Activated naive CD4-positive, alpha-beta T cell treated with anti-CD3 and anti-CD28 coated beads, Interleukin-2, amount 50 U/mL, for 72 hours (primary cell): ENCODE measurements around the gene ZNF860. TPM values are rescaled to one million over a fixed set of nuclear protein-coding genes. Genes with fewer than 3 reads are reported as not detected.

Source experiments
- ATAC-seq, 2 donors: fragments of 150-1000 bp; cut with Tn5 transposase; 2 replicates each; pipeline ENCODE4 v1.10.0; 2021; ENCODE audit warnings: mild to moderate bottlenecking in 2 of 2, moderate library complexity in 2 of 2
- DNase-seq, 2 donors: peaks; one replicate each; pipeline ENCODE4 v3.0.0; 2021 to 2022; ENCODE audit warnings: low spot score in 2 of 2
- H3K27ac Mint-ChIP-seq, 2 donors: one replicate each; pipeline ENCODE4 v1.8.0; 2022; ENCODE audit warnings: mild to moderate bottlenecking in 2 of 2, mixed read lengths in 2 of 2
- H3K36me3 Mint-ChIP-seq, 2 donors: one replicate each; pipeline ENCODE4 v1.8.0; 2022; ENCODE audit warnings: mixed read lengths in 2 of 2
- H3K9me3 Mint-ChIP-seq, 2 donors: one replicate each; pipeline ENCODE4 v1.8.0; 2022; ENCODE audit warnings: mixed read lengths in 2 of 2
- total RNA-seq, 2 donors: library from RNA; stranded (reverse); gene quantifications; one replicate each; pipeline ENCODE4 v1.2.3, GENCODE V29; 2022

The ZNF860 gene
- total RNA-seq, 2 donors from 2014 or later, result 1.7 TPM; not detected in 1

GRCh38 chr3:31957106-31957505 lies 24.4 kb upstream of the ZNF860 start:
- H3K9me3 Mint-ChIP-seq, result peaks cover 4 to 23% of the 10 kb centered on the region in 2 donors
- DNase-seq (no peak), ATAC-seq (no peak)
- H3K36me3 Mint-ChIP-seq, result peaks cover 12 to 40% of the 10 kb centered on the region in 2 donors
- H3K27ac Mint-ChIP-seq, result no peak overlapping the region

DNA sequence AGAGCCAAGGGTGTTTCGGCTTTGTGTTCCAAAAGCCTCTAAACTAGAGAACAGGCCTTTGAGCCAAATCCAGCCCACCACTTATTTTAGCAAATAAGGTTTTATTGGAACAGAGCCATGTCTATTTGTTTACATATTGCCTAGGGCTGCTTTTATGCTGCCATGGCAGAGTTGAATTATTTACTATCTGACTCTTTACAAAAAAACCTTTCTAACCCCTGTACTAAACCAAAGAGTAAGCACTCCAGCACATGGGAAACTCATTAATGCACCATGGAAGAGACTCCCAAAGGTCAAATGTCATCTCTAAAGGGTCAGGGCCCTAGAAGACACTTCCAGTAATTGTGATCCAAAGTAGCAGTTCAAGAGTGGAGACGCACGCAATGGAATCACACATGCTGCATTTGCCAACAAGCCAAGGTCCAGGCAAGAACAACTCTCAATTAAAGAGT lies 22.8 kb upstream of the ZNF860 start:
- H3K27ac Mint-ChIP-seq, result no peak overlapping the region

DNA sequence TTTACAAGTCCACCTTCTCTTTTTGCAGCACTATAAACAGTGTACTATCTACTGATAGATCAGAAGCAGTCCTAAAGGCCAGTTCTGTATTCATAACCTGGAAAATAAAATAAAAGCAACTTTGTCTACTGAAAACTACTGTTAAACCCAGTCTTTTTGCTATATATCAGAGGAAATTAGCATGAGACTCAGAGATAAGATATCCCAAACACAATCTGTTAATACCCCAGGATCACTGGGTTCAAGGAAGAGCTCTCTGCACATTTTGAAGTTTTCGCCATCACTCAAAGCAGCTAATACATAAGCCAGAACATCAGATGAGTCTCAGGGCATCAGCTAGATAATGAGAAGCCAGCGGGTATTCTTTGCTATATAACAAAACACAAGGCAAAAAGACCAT lies 22.3 kb upstream of the ZNF860 start:
- peaks cover 4 to 16% of the 10 kb centered on the region in 2 donors for H3K9me3 Mint-ChIP-seq
- no peak for ATAC-seq
- H3K36me3 Mint-ChIP-seq, result peaks cover 10 to 32% of the 10 kb centered on the region in 2 donors
- DNase-seq, result no peak
- no peak overlapping the region for H3K27ac Mint-ChIP-seq

More for the DNA sequence above, 22.8 kb upstream of the ZNF860 start:
- no peak for DNase-seq
- no peak for ATAC-seq
- Mint-ChIP-seq H3K36me3 (peaks cover 12 to 36% of the 10 kb centered on the region in 2 donors), H3K9me3 (peaks cover 4 to 19% of the 10 kb centered on the region in 2 donors)

DNA sequence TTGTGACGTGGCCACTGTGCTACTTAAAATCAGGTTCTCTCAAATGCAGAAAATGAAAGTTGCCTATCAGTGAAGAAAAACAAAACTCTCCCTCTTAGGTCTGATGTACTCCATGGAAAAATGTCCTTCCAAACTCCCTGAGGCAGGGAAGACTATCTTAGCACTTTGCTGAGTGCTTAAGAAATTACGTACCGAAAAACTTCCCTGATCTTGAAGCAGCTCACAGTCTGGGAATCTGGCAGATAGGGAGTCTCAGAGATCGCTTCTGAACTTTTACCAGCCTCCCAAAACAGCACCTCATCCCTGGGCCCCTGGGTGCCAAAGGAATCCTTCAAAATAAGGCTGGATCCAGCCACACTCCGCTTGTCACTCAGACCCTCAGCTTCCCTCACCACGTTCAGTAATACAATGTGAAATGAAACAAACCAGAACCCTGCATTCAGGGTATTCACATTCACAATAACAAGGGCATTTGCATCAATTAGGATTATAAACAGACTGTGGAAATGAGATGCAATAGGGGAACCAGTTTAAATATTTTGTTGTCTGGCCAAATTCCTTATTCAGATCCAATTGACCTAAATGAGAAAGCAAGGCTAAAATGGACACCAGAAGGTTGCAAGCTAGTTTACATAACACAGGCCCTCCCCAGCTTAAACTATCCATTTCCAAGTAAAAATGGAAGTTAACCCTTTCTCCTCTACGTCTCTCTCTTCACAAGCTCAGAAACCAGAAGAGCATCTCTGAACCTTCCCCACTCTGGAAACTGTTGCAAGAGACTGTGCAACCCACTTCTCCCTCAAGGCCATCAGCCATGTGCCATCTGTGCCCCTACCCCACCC lies 21.4 kb upstream of the ZNF860 start:
- DNase-seq (no peak), ATAC-seq (no peak)
- Mint-ChIP-seq H3K36me3 (peaks cover 6 to 23% of the 10 kb centered on the region in 2 donors), H3K9me3 (peaks cover 4 to 9% of the 10 kb centered on the region in 2 donors), H3K27ac (no peak overlapping the region)

DNA sequence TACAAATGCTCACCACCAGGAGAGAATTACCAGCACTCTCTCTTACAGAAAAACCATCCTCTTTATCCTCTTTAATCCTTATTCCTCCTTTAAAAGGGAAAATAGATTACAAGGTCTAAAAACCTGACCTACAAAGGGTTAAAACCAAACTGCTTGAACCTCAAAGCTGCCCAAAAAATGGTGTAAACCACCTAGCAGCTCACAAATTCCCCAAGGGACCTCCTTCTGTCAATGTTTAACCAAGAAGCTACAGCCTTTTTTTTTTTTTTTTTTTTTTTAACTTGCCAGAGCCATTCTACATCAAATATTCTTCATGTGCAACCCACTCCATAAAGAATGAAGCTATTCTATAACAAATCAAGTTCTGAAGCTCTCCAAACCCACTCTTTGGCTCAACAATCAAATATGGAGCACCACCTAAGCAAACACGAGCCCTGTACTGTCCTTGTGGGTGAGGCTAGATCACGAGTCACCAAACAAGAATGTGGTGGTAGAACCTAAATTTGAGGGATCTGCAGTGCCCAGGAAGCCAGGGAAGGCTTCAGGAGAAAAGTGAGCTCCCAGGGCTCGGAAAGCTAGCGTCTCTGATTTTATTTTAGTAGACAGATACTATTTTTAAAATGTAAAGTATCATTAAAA lies 20.6 kb upstream of the ZNF860 start:
- peaks cover 0 to 2% of the 10 kb centered on the region in 2 donors for H3K9me3 Mint-ChIP-seq
- no peak overlapping the region for H3K27ac Mint-ChIP-seq
- DNase-seq (no peak), ATAC-seq (no peak)
- H3K36me3 Mint-ChIP-seq, result peaks cover 0 to 15% of the 10 kb centered on the region in 2 donors

GRCh38 chr3:31962801-31963205 lies 18.7 kb upstream of the ZNF860 start:
- ATAC-seq (peak in 1 of 2 donors; percentile 82), DNase-seq (no peak)
- Mint-ChIP-seq H3K36me3 (peaks cover 0 to 8% of the 10 kb centered on the region in 2 donors), H3K27ac (no peak overlapping the region), H3K9me3 (no peaks in the 10 kb centered on the region)

- H3K27ac Mint-ChIP-seq, result no peak overlapping the region
- no peak for ATAC-seq
Observed at GRCh38 chr3:31966978-31967591, 14.5 kb upstream of the ZNF860 start.

DNA sequence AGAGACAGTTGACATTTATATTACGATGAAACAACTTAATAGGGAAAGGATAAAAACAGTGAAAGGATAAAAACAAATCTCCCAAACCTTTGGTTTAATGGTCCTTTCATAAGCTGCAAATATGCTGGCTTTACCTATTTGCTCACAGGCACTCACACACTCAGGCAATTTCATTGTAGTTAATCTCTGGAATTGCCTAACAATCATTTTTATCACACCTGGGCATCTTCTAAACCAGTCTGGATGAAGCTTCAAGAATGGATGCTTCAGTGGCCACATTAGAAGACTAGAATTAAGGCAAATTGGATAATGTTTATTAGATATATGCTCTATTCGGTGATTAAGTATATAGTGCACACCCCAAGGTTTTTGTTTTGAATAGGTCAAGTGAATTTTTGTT lies 14.0 kb upstream of the ZNF860 start:
- Mint-ChIP-seq H3K36me3 (peaks cover 0 to 4% of the 10 kb centered on the region in 2 donors), H3K27ac (no peak overlapping the region), H3K9me3 (no peaks in the 10 kb centered on the region)
- no peak for ATAC-seq
- DNase-seq, result no peak

More at GRCh38 chr3:31966978-31967591, 14.5 kb upstream of the ZNF860 start:
- DNase-seq, result no peak
- H3K9me3 Mint-ChIP-seq, result no peaks in the 10 kb centered on the region
- H3K36me3 Mint-ChIP-seq, result no peaks in the 10 kb centered on the region

DNA sequence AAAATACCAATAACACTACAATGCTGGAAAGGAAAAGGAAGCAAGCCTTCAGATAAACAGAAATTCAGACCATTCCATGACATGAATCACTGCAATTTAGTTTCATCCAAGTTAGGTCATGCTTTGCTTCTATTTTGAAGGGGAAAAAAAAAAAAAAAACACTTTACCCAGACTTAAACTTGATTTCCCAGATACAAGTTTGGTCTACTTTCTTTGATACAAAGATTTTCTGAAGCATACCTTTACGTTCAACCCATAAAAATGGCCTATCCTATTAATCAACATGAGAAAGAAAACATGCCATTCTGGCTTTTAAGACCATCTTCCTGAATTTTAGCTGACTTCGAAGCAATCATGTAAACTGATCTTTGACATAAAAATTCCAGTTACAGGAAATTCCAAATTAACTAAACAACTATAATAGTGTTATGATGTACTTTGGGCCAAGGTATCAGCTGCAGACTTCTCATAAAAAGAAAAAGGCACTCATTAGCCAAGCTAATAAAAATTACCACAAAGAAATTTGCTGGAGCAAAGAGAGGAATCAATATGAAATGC lies 13.1 kb upstream of the ZNF860 start:
- no peaks in the 10 kb centered on the region for H3K9me3 Mint-ChIP-seq
- ATAC-seq (no peak), DNase-seq (no peak)
- H3K27ac Mint-ChIP-seq, result no peak overlapping the region
- H3K36me3 Mint-ChIP-seq, result peaks cover 0 to 6% of the 10 kb centered on the region in 2 donors

GRCh38 chr3:31968927-31969418 lies 12.6 kb upstream of the ZNF860 start:
- Mint-ChIP-seq H3K9me3 (no peaks in the 10 kb centered on the region), H3K27ac (no peak overlapping the region), H3K36me3 (peaks cover 0 to 10% of the 10 kb centered on the region in 2 donors)
- ATAC-seq (no peak), DNase-seq (no peak)

GRCh38 chr3:31971607-31972006 lies 9.9 kb upstream of the ZNF860 start:
- peaks cover 0 to 13% of the 10 kb centered on the region in 2 donors for H3K9me3 Mint-ChIP-seq
- no peak overlapping the region for H3K27ac Mint-ChIP-seq
- peaks cover 0 to 35% of the 10 kb centered on the region in 2 donors for H3K36me3 Mint-ChIP-seq
- DNase-seq (no peak), ATAC-seq (no peak)

- Mint-ChIP-seq H3K9me3 (peaks cover 0 to 21% of the 10 kb centered on the region in 2 donors), H3K36me3 (peaks cover 8 to 50% of the 10 kb centered on the region in 2 donors), H3K27ac (no peak overlapping the region)
- ATAC-seq (no peak), DNase-seq (no peak)
Observed at GRCh38 chr3:31973081-31973480, 8.5 kb upstream of the ZNF860 start.

- ATAC-seq, result no peak
- DNase-seq, result no peak
- H3K36me3 Mint-ChIP-seq, result peaks cover 8 to 57% of the 10 kb centered on the region in 2 donors
- H3K9me3 Mint-ChIP-seq, result peaks cover 0 to 24% of the 10 kb centered on the region in 2 donors
- no peak overlapping the region for H3K27ac Mint-ChIP-seq
Observed at GRCh38 chr3:31973837-31974236, 7.7 kb upstream of the ZNF860 start.

- peaks cover 8 to 64% of the 10 kb centered on the region in 2 donors for H3K36me3 Mint-ChIP-seq
- ATAC-seq (no peak), DNase-seq (no peak)
- H3K9me3 Mint-ChIP-seq, result peaks cover 0 to 24% of the 10 kb centered on the region in 2 donors
- no peak overlapping the region for H3K27ac Mint-ChIP-seq
Observed at GRCh38 chr3:31974471-31974870, 7.1 kb upstream of the ZNF860 start.

- H3K27ac Mint-ChIP-seq, result no peak overlapping the region
- DNase-seq, result no peak
- peaks cover 0 to 24% of the 10 kb centered on the region in 2 donors for H3K9me3 Mint-ChIP-seq
Observed at GRCh38 chr3:31974964-31975363, 6.6 kb upstream of the ZNF860 start.

GRCh38 chr3:31976302-31976701 lies 5.2 kb upstream of the ZNF860 start:
- H3K36me3 Mint-ChIP-seq, result peaks cover 8 to 67% of the 10 kb centered on the region in 2 donors
- no peak overlapping the region for H3K27ac Mint-ChIP-seq
- H3K9me3 Mint-ChIP-seq, result peaks cover 0 to 24% of the 10 kb centered on the region in 2 donors
- no peak for DNase-seq
- no peak for ATAC-seq

More at GRCh38 chr3:31974964-31975363, 6.6 kb upstream of the ZNF860 start:
- peaks cover 8 to 67% of the 10 kb centered on the region in 2 donors for H3K36me3 Mint-ChIP-seq
- ATAC-seq, result no peak
